ENCODE measurements around the gene COL19A1.
"Not testable (repeated sequence)": the region's sequence is repeated elsewhere in the genome, so short reads cannot be mapped to it uniquely, and the experiment has no call there.

COL19A1 gene

DNA sequence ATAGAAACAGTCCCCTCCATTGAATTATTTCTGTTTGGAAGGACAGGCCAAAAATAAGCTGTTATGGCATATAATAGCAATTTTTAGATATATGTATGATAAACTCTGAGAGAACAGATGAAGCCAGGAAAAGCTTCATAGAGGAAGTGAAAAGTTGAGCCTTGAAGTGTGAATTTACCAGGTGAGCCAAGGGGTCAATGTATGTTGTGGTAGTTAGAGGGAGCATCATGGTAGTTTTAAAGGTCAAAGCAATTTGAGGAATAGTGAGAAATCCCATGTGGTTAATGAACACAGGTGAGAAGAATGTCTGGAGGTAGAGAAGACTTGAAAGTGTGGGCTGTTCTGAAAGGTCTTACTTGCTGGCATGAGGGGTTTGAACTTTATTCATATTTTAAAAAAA is 47.0 kb downstream of the COL19A1 start:
- no peak overlapping the region for H3K4me2 ChIP-seq (ENCODE audit: low read length)
- H3K4me1 ChIP-seq = no peaks in the 10 kb centered on the region
- no peaks in the 10 kb centered on the region for H3K27me3 ChIP-seq (ENCODE audit: control insufficient read depth, insufficient read depth, low read length)
- no peak overlapping the region for H2AFZ ChIP-seq
- H3K27ac ChIP-seq = no peak overlapping the region
- H3K9ac ChIP-seq = no peak overlapping the region
- H3K4me3 ChIP-seq (ENCODE audit: low read depth, low read length) = no peak overlapping the region
- H3K79me2 ChIP-seq = no peaks in the 10 kb centered on the region
- no peaks in the 10 kb centered on the region for H3K9me3 ChIP-seq (ENCODE audit: control insufficient read depth, low read length)
- TF ChIP-seq, protein P1, sequence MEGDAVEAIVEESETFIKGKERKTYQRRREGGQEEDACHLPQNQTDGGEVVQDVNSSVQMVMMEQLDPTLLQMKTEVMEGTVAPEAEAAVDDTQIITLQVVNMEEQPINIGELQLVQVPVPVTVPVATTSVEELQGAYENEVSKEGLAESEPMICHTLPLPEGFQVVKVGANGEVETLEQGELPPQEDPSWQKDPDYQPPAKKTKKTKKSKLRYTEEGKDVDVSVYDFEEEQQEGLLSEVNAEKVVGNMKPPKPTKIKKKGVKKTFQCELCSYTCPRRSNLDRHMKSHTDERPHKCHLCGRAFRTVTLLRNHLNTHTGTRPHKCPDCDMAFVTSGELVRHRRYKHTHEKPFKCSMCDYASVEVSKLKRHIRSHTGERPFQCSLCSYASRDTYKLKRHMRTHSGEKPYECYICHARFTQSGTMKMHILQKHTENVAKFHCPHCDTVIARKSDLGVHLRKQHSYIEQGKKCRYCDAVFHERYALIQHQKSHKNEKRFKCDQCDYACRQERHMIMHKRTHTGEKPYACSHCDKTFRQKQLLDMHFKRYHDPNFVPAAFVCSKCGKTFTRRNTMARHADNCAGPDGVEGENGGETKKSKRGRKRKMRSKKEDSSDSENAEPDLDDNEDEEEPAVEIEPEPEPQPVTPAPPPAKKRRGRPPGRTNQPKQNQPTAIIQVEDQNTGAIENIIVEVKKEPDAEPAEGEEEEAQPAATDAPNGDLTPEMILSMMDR (IDR thresholded peaks at IDR 0.05) = no peak
- H3K36me3 ChIP-seq (ENCODE audit: control insufficient read depth, insufficient read depth, low read length) = no peaks in the 10 kb centered on the region

DNA sequence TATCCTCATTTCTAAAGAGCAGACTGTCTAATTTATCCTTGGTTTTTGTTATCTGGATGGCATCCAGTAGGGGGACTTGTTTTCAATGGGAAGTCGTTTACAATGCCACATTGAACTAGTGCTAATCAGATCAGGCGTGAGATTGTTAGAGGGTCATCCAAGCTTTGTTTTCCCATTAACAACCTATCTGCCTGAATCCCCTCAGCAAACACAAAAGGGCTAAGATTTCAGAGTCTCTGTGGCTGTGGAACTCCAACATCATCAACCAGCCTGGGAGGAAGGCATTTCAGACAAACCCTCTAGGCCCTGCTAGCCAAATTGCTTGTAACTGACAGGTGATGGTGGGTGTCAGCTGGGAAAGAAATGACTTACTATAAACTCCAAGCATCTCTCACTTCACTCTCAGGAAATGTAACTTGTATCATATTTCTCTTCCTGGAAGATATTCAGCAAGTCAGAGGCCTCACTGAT is 47.7 kb downstream of the COL19A1 start:
- Histone ChIP-seq H3K36me3 (ENCODE audit: control insufficient read depth, insufficient read depth, low read length) (no peaks in the 10 kb centered on the region), H3K4me3 (ENCODE audit: low read depth, low read length) (no peak overlapping the region), H3K79me2 (no peaks in the 10 kb centered on the region), H3K9me3 (ENCODE audit: control insufficient read depth, low read length) (no peaks in the 10 kb centered on the region), H3K4me2 (ENCODE audit: low read length) (no peak overlapping the region), H3K27me3 (ENCODE audit: control insufficient read depth, insufficient read depth, low read length) (no peaks in the 10 kb centered on the region), H3K9ac (no peak overlapping the region), H3K27ac (no peak overlapping the region), H2AFZ (no peak overlapping the region), H3K4me1 (no peaks in the 10 kb centered on the region)
- TF ChIP-seq, protein P1 (IDR thresholded peaks at IDR 0.05) = no peak

DNA sequence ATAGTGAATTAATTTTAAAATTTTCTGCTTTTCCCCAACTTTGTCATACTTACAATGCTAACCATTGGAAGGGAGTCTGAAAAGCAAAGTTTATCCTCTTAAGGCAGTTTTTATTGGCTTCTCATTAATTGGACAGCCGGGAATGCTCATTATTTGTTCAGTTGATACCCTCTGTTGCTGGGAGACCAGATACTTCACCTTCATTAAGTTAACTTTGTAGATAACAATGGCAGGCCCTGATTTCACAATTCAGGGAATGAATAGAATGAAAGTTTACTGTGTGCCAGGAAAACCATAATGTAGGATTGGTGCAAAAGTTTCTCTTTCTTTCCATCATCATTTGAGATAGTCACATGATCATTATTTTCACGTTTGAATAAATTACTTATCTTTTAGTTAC is 49.0 kb downstream of the COL19A1 start:
- no peak overlapping the region for H3K4me2 ChIP-seq (ENCODE audit: low read length)
- H3K4me3 ChIP-seq (ENCODE audit: low read depth, low read length) = no peak overlapping the region
- no peak overlapping the region for H3K9ac ChIP-seq
- no peaks in the 10 kb centered on the region for H3K36me3 ChIP-seq (ENCODE audit: control insufficient read depth, insufficient read depth, low read length)
- no peaks in the 10 kb centered on the region for H3K4me1 ChIP-seq
- H3K79me2 ChIP-seq = no peaks in the 10 kb centered on the region
- TF ChIP-seq, protein P1 (IDR thresholded peaks at IDR 0.05) = no peak
- H2AFZ ChIP-seq = no peak overlapping the region
- no peaks in the 10 kb centered on the region for H3K9me3 ChIP-seq (ENCODE audit: control insufficient read depth, low read length)
- no peak overlapping the region for H3K27ac ChIP-seq
- no peaks in the 10 kb centered on the region for H3K27me3 ChIP-seq (ENCODE audit: control insufficient read depth, insufficient read depth, low read length)

DNA sequence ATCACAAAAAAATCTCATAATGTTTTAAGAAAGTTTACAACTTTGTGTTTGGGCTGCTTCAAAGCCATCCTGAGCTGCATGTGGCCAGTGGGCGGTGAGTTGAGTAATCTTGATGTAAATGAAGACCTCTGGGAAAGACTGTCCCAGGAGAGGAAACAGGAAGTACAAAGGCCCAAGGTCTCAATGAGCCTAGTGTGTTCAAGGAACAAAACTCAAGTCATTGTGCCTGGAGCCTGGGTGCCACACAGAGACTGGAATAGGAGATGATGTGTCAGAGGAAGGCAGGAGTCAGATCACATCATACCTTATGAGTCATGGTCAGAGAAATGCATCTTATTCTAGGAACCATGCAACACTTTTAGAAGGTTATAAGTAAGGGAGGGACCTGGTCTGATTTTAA is 51.5 kb downstream of the COL19A1 start:
- H3K4me1 ChIP-seq = no peaks in the 10 kb centered on the region
- H3K79me2 ChIP-seq = no peaks in the 10 kb centered on the region
- H3K4me3 ChIP-seq (ENCODE audit: low read depth, low read length) = no peak overlapping the region
- no peak overlapping the region for H3K27ac ChIP-seq
- no peaks in the 10 kb centered on the region for H3K36me3 ChIP-seq (ENCODE audit: control insufficient read depth, insufficient read depth, low read length)
- no peaks in the 10 kb centered on the region for H3K9me3 ChIP-seq (ENCODE audit: control insufficient read depth, low read length)
- no peak overlapping the region for H2AFZ ChIP-seq
- H3K27me3 ChIP-seq (ENCODE audit: control insufficient read depth, insufficient read depth, low read length) = no peaks in the 10 kb centered on the region
- no peak overlapping the region for H3K4me2 ChIP-seq (ENCODE audit: low read length)
- H3K9ac ChIP-seq = no peak overlapping the region
- TF ChIP-seq, protein P1 (IDR thresholded peaks at IDR 0.05) = no peak

DNA sequence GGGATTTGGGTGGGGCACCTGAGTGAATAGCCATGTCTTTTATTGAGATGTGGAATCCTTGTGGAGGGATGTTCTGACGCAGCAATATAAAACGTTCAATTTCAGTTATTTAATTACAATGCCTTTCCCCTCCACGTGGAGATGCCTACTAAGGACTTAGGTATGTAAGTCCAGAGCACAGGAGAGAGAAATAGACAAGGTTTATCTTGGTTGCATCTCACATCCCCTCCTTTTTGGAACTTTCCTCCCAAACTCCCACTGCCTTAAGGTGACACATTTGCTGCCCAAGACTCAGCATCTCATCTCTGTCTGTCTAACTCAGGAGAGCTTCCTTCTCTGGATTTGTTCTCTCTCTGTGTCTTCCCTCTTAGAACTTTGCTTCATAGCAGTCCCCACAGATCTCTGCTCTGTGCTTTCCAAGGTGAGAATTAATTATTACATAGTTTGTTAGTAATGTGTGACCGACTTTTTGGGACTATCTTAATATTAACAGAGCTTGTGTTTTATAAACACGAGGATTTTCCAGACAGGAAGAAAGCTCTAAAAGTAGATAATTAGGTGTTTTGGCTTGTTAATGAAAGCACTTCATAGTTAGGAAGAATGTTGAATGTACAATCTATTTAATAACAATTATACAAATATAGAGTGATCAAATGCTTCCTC is 52.6 kb downstream of the COL19A1 start:
- no peak overlapping the region for H3K4me3 ChIP-seq (ENCODE audit: low read depth, low read length)
- no peaks in the 10 kb centered on the region for H3K79me2 ChIP-seq
- no peaks in the 10 kb centered on the region for H3K9me3 ChIP-seq (ENCODE audit: control insufficient read depth, low read length)
- no peaks in the 10 kb centered on the region for H3K27me3 ChIP-seq (ENCODE audit: control insufficient read depth, insufficient read depth, low read length)
- no peak overlapping the region for H3K4me2 ChIP-seq (ENCODE audit: low read length)
- TF ChIP-seq, protein P1 (IDR thresholded peaks at IDR 0.05) = no peak
- H3K36me3 ChIP-seq (ENCODE audit: control insufficient read depth, insufficient read depth, low read length) = no peaks in the 10 kb centered on the region
- no peak overlapping the region for H3K27ac ChIP-seq
- no peaks in the 10 kb centered on the region for H3K4me1 ChIP-seq
- H3K9ac ChIP-seq = no peak overlapping the region
- no peak overlapping the region for H2AFZ ChIP-seq

DNA sequence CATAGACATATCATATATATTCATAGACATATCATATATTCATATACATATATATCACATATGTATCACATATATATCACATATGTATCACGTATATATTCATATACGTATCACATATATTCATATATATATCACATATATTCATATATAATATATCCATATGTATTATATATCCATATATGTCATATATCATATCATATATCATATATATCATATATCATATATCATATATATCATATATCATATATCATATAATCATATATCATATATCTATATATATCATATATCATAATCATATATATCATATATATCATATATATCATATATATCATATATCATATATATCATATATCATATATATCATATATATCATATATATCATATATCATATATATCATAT is 54.7 kb downstream of the COL19A1 start:
- H3K9me3 ChIP-seq (ENCODE audit: control insufficient read depth, low read length); H3K4me2 ChIP-seq (ENCODE audit: low read length); H2AFZ ChIP-seq; H3K9ac ChIP-seq; H3K27me3 ChIP-seq (ENCODE audit: control insufficient read depth, insufficient read depth, low read length); H3K36me3 ChIP-seq (ENCODE audit: control insufficient read depth, insufficient read depth, low read length); H3K27ac ChIP-seq; H3K4me3 ChIP-seq (ENCODE audit: low read depth, low read length); H3K79me2 ChIP-seq; H3K4me1 ChIP-seq: not testable (repeated sequence)

DNA sequence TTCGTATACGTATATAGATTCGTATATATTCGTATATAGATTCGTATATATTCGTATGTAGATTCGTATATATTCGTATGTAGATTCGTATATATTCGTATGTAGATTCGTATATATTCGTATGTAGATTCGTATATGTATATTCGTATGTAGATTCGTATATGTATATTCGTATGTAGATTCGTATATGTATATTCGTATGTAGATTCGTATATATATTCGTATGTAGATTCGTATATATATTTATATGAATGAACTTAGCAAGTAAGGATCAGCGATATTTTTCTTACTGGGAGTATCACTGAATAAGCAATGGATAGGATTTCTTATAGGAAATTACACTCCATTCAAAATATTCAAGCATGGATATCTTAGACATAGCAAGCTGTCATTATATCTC is 55.3 kb downstream of the COL19A1 start:
- H3K4me2 ChIP-seq (ENCODE audit: low read length); H3K9ac ChIP-seq: not testable (repeated sequence)

More for the DNA sequence above, 55.3 kb downstream of the COL19A1 start:
- H3K79me2 ChIP-seq; H3K36me3 ChIP-seq (ENCODE audit: control insufficient read depth, insufficient read depth, low read length); H3K9me3 ChIP-seq (ENCODE audit: control insufficient read depth, low read length); H3K27ac ChIP-seq; H3K4me3 ChIP-seq (ENCODE audit: low read depth, low read length); H3K4me1 ChIP-seq; H2AFZ ChIP-seq; H3K27me3 ChIP-seq (ENCODE audit: control insufficient read depth, insufficient read depth, low read length): not testable (repeated sequence)

Measured in parathyroid adenoma (tissue), 2 donors.